Gastroesophageal sphincter (tissue), 4 donors: ENCODE data around the gene FMNL3. TPM values are rescaled to one million over a fixed set of nuclear protein-coding genes. Genes with fewer than 3 reads are reported as not detected.

Experiments used
- ATAC-seq: fragments of 150-250 bp; one replicate; pipeline ENCODE4 v1.9.1; 2016; ENCODE audit warnings: mild to moderate bottlenecking, moderate library complexity
- H3K27ac ChIP-seq, 4 donors: fragments of 200-600 bp; sonication (generic) in 3 of 4; 1 replicate in 3 of 4; 2 replicates in 1 of 4; pipeline ENCODE4 v1.5.1; 2016 to 2019
- H3K27me3 ChIP-seq: fragments of 200-600 bp; sonication (generic); one replicate; pipeline ENCODE4 v1.5.1; 2019
- H3K36me3 ChIP-seq, 2 donors: fragments of 200-600 bp; sonication (generic); one replicate each; pipeline ENCODE4 v1.5.1; 2019; ENCODE audit warnings: control low read depth in 1 of 2
- H3K4me1 ChIP-seq, 3 donors: fragments of 200-600 bp; sonication (generic); 1 replicate in 2 of 3; 2 replicates in 1 of 3; pipeline ENCODE4 v1.5.1; 2016 to 2019; ENCODE audit warnings: control low read depth in 2 of 3
- H3K4me3 ChIP-seq, 2 donors: fragments of 200-600 bp; sonication (generic); one replicate each; pipeline ENCODE4 v1.5.1; 2019; ENCODE audit warnings: mild to moderate bottlenecking in 1 of 2, moderate library complexity in 1 of 2
- H3K9me3 ChIP-seq, 3 donors: fragments of 200-600 bp; sonication (generic); one replicate each; pipeline ENCODE4 v1.5.1; 2017 to 2019; ENCODE audit warnings: control low read depth in 2 of 3
- EP300 ChIP-seq: sonication (generic); formaldehyde crosslinking; IDR thresholded peaks from one replicate; pipeline ENCODE4 v1.6.1; 2017; ENCODE audit warnings: antibody characterized with exemption, mild to moderate bottlenecking
- POLR2A ChIP-seq, 2 donors: fragments of 450-650 bp; IDR thresholded peaks; one replicate each; pipeline ENCODE4 v1.6.1; 2017; ENCODE audit warnings: antibody characterized with exemption in 2 of 2, mild to moderate bottlenecking in 2 of 2, moderate library complexity in 1 of 2
- POLR2AphosphoS5 ChIP-seq: sonication (generic); formaldehyde crosslinking; IDR thresholded peaks from one replicate; pipeline ENCODE4 v1.6.1; 2017; ENCODE audit warnings: antibody characterized with exemption
- WGBS, 2 donors: methylation state at CpG; one replicate each; pipeline ENCODE4 v1.1.5; 2018; ENCODE audit warnings: low coverage in 1 of 2; 5-methylcytosine and 5-hydroxymethylcytosine counted together
- total RNA-seq, 4 donors: library from RNA; depleted of rRNA; stranded (reverse); fragments of >200 nt; gene quantifications; one replicate each; pipeline ENCODE4 v1.1.0, GENCODE V29; 2016
- TF ChIP-seq, protein P1 (sequence below), 4 experiments: fragments of 200-600 bp in 2 of 4; fragments of 450-650 bp in 2 of 4; sonication (generic) in 1 of 4; IDR thresholded peaks; one replicate each; pipeline ENCODE4 v1.5.1; 2017 to 2019; ENCODE audit warnings: antibody characterized with exemption in 4 of 4, mild to moderate bottlenecking in 2 of 4, moderate library complexity in 2 of 4

FMNL3 gene
- total RNA-seq, 4 donors from 2014 or later, result 10.4 to 15.4 (median 12.6) TPM

- no peak for ATAC-seq
- WGBS, 2 donors, result 85% methylated on average over 2 of the region's 2 CpGs; no CpG with 5 or more reads in 1 of the 2 donors
- TF ChIP-seq EP300, result no peak
- no peak for TF ChIP-seq POLR2A (IDR thresholded peaks at IDR 0.05)
- TF ChIP-seq, protein P1, sequence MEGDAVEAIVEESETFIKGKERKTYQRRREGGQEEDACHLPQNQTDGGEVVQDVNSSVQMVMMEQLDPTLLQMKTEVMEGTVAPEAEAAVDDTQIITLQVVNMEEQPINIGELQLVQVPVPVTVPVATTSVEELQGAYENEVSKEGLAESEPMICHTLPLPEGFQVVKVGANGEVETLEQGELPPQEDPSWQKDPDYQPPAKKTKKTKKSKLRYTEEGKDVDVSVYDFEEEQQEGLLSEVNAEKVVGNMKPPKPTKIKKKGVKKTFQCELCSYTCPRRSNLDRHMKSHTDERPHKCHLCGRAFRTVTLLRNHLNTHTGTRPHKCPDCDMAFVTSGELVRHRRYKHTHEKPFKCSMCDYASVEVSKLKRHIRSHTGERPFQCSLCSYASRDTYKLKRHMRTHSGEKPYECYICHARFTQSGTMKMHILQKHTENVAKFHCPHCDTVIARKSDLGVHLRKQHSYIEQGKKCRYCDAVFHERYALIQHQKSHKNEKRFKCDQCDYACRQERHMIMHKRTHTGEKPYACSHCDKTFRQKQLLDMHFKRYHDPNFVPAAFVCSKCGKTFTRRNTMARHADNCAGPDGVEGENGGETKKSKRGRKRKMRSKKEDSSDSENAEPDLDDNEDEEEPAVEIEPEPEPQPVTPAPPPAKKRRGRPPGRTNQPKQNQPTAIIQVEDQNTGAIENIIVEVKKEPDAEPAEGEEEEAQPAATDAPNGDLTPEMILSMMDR (IDR thresholded peaks at IDR 0.05), result no peak
- no peak for TF ChIP-seq POLR2AphosphoS5
- Histone ChIP-seq H3K36me3 (peaks cover 0 to 93% of the 10 kb centered on the region in 2 donors), H3K4me1 (peaks cover 0 to 6% (median 0%) of the 10 kb centered on the region in 3 donors), H3K27ac (peak overlapping the region in 1 of 4 donors; percentile 17), H3K4me3 (no peak overlapping the region), H3K9me3 (no peaks in the 10 kb centered on the region), H3K27me3 (no peaks in the 10 kb centered on the region)
These were observed 51.5 kb downstream of the FMNL3 start for GRCh38 chr12:49655595-49656236.

GRCh38 chr12:49654715-49655114 lies 52.5 kb downstream of the FMNL3 start:
- WGBS, 2 donors, result 60 to 79% methylated on average over 1 to 2 of the region's 5 CpGs
- H3K36me3 ChIP-seq, result peaks cover 0 to 97% of the 10 kb centered on the region in 2 donors
- H3K4me1 ChIP-seq, result no peaks in the 10 kb centered on the region
- ATAC-seq, result no peak
- TF ChIP-seq EP300, result no peak
- no peak for TF ChIP-seq POLR2A (IDR thresholded peaks at IDR 0.05)
- TF ChIP-seq, protein P1 (IDR thresholded peaks at IDR 0.05), result no peak
- no peak for TF ChIP-seq POLR2AphosphoS5
- no peak overlapping the region for H3K27ac ChIP-seq
- H3K9me3 ChIP-seq, result no peaks in the 10 kb centered on the region
- no peaks in the 10 kb centered on the region for H3K27me3 ChIP-seq
- no peak overlapping the region for H3K4me3 ChIP-seq

DNA sequence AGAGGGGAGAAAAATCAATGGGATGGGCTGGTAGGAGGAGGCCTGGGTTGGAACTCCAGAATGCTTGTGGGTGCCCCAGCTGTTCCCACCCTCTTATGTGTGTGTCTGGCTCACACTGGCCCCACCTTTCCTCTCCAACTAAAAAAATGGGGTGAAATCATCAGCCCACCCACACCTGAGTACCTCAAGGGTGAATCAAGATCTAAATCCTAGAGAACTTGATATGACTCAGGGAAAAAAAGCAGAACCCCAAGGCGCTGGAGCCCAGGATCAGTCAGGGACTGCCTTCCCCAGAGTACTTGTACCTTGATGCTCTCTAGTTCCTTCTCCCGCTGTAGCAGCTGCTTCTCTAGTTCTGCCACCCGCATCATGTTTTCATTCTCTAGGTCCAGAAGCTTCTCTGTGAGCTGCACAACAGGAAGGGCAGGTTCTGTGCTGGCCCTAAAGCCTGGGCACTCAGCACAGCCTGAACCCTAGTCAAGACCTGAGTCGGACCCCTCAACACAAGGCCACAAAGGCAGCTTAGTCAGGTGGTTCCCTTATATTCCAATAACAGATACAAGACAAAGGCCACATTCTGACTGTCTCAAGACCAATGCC lies 54.2 kb downstream of the FMNL3 start:
- Histone ChIP-seq H3K27ac (no peak overlapping the region), H3K9me3 (no peaks in the 10 kb centered on the region), H3K36me3 (peaks cover 0 to 97% of the 10 kb centered on the region in 2 donors), H3K4me1 (peaks cover 0 to 6% (median 0%) of the 10 kb centered on the region in 3 donors), H3K4me3 (no peak overlapping the region), H3K27me3 (no peaks in the 10 kb centered on the region)
- ATAC-seq, result no peak
- 80 to 100% methylated on average over 1 to 2 of the region's 4 CpGs for WGBS, 2 donors
- TF ChIP-seq POLR2AphosphoS5 (no peak), POLR2A (IDR thresholded peaks at IDR 0.05) (no peak), EP300 (no peak)
- TF ChIP-seq, protein P1 (IDR thresholded peaks at IDR 0.05), result no peak

DNA sequence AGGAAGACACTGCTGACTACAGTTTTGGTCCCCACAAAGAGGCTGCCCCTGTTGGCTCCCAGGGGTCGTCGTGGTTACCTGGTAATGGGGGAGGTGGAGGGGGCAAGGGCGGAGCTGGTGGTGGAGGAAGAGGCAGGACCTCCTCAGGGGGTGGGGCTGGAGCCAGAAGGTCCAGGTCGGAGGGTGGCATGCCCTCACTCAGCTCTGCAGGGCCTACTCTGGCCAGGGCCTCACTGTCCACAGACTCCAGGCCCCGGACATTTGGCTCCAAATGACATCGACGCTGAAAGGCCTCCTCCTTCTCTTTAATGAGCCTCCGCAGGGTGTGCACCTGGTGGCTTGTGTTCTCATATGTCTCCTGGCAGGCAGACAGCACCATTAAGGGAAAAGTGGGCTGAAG lies 55.4 kb downstream of the FMNL3 start:
- TF ChIP-seq, protein P1 (IDR thresholded peaks at IDR 0.05), result no peak
- no peak for TF ChIP-seq EP300
- TF ChIP-seq POLR2AphosphoS5, result no peak
- TF ChIP-seq POLR2A (IDR thresholded peaks at IDR 0.05), result no peak
- WGBS, 2 donors, result 80% methylated on average over 2 of the region's 8 CpGs; no CpG with 5 or more reads in 1 of the 2 donors
- ATAC-seq, result no peak
- no peak overlapping the region for H3K27ac ChIP-seq
- peaks cover 0 to 18% (median 0%) of the 10 kb centered on the region in 3 donors for H3K4me1 ChIP-seq
- H3K9me3 ChIP-seq, result no peaks in the 10 kb centered on the region
- peaks cover 0 to 97% of the 10 kb centered on the region in 2 donors for H3K36me3 ChIP-seq
- no peaks in the 10 kb centered on the region for H3K27me3 ChIP-seq
- no peak overlapping the region for H3K4me3 ChIP-seq

DNA sequence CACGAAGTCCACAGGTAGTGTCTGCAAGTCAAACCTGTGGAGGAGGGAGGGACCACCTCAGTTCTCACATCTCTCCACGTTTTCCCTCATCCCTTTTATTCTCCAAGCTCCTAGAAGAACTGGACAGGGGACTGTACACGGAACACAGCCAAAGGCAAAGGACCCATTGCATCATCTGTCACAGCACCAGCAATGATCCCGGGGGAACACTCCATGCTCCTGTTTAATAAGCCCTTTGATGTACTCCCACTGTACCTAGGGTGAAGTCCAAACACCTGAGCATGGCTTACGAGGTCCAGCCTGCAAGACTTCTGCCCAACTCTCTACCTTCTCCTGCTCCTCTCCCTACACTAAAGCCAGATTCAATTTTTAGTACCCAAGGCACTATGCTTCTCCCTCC lies 57.3 kb downstream of the FMNL3 start:
- TF ChIP-seq POLR2AphosphoS5, result no peak
- no peak for TF ChIP-seq POLR2A (IDR thresholded peaks at IDR 0.05)
- no peak for TF ChIP-seq EP300
- TF ChIP-seq, protein P1 (IDR thresholded peaks at IDR 0.05), result no peak
- Histone ChIP-seq H3K27me3 (no peaks in the 10 kb centered on the region), H3K36me3 (peaks cover 0 to 100% of the 10 kb centered on the region in 2 donors), H3K4me3 (no peak overlapping the region), H3K27ac (no peak overlapping the region), H3K4me1 (peaks cover 0 to 29% (median 0%) of the 10 kb centered on the region in 3 donors), H3K9me3 (no peaks in the 10 kb centered on the region)
- WGBS, 2 donors, result 86 to 100% methylated on average over 1 to 4 of the region's 5 CpGs
- no peak for ATAC-seq
